GM23248 (cell line): ENCODE data around the gene SLC5A11.

Experiments
- EZH2 ChIP-seq: fragments of 200-600 bp; sonication (generic); IDR thresholded peaks from 2 replicates; pipeline ENCODE4 v1.6.1; 2018; ENCODE audit warnings: antibody characterized with exemption, mild to moderate bottlenecking; ENCODE audit not compliant: insufficient read depth, poor library complexity, severe bottlenecking
- EZH2phosphoT487 ChIP-seq: fragments of 200-600 bp; sonication (generic); IDR thresholded peaks from 2 replicates; pipeline ENCODE4 v1.6.1; 2018; ENCODE audit warnings: antibody characterized with exemption, moderate library complexity, mild to moderate bottlenecking, low read depth; ENCODE audit not compliant: insufficient read depth

DNA sequence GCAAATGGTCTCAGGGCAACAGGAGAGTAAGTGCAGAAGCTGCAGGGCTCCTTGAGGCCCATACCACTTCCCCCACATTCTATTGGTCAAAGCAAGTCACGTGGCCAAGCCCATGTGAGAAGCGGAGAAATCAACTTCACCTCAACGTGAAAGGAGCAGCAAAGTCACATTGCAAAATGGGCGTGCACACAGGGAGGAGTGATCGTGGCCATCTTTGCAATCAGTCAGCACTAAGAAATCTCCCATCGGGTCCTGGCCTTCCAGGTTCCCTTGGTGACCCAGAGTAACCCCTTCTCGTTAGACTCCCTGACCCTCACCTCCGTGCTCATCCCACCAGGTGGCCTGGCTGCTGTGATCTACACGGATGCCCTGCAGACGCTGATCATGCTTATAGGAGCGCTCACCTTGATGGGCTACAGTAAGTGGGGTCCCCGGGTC is 38.0 kb downstream of the SLC5A11 start:
- TF ChIP-seq EZH2: no peak
- TF ChIP-seq EZH2phosphoT487: no peak
